ENCODE measurements around the gene MSL1.
A peak's percentile ranks its signal among the peaks of the same experiment; 100 is the strongest.
"Not testable (repeated sequence)": the region's sequence is repeated elsewhere in the genome, so short reads cannot be mapped to it uniquely, and the experiment has no call there.

The MSL1 gene

DNA sequence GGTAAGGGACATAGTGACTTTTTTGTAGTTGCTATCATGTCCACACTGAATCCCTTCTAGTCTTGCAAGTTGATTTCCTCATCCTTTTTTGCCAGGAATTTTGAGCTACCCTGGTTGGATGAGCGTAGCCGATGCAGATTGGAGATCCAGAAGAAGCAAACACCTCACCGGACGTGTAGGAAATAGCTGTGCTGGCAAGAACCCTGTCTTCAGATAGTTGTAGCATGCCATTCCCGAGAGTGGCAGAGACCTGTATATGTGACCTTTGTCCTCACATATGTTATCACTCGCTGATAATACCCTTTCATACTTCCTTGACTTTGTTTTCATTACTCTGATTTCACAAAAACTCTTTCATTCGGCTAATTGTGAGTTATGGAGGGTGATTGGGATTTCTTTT lies 12.4 kb downstream of the MSL1 start:
- Histone ChIP-seq H3K27ac (ENCODE audit: low read depth, low read length) (peak overlapping the region; percentile 23), H3K9ac (ENCODE audit: low read depth in 1 of 2, low read length in 2 of 2) (peak overlapping the region in 1 of 2 donors; percentile 28), H3K36me3 (ENCODE audit: control insufficient read depth in 1 of 2, insufficient read depth in 2 of 2, low read length in 2 of 2) (peaks cover 38 to 76% of the 10 kb centered on the region in 2 donors), H3K4me3 (ENCODE audit: low read depth in 1 of 2, low read length in 2 of 2) (peak overlapping the region; percentile 6 to 30), H3K9me3 (ENCODE audit: control insufficient read depth in 1 of 2, low read length in 2 of 2) (no peaks in the 10 kb centered on the region), H3K27me3 (ENCODE audit: control insufficient read depth in 1 of 2, insufficient read depth in 2 of 2, low read length in 2 of 2) (no peaks in the 10 kb centered on the region), H3K4me1 (ENCODE audit: control insufficient read depth in 1 of 2, insufficient read depth in 2 of 2, low read length in 2 of 2) (peaks cover 21 to 27% of the 10 kb centered on the region in 2 donors)

DNA sequence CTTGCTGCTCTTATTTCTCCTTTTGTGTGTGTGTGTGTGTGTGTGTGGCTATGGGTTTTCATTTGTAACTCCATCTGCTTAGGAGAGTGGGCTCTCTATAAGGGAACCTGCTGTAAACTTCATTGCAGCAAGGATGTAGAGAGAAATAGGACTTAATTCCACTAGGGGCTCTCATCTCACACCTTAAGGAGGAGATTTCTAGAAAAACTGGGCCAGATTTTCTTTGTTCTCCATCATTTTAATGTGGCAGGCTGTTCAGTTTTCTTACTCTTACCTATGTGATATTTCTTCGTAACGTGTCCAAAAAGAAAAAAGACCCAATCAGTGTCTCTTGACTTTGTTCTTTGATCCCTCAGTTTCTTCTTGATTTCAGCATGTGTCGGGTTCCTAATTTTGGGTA lies 14.0 kb downstream of the MSL1 start:
- peaks cover 25 to 31% of the 10 kb centered on the region in 2 donors for H3K4me1 ChIP-seq (ENCODE audit: control insufficient read depth in 1 of 2, insufficient read depth in 2 of 2, low read length in 2 of 2)
- H3K9ac ChIP-seq (ENCODE audit: low read depth in 1 of 2, low read length in 2 of 2): no peak overlapping the region
- no peak overlapping the region for H3K27ac ChIP-seq (ENCODE audit: low read depth, low read length)
- H3K4me3 ChIP-seq (ENCODE audit: low read depth in 1 of 2, low read length in 2 of 2): no peak overlapping the region
- no peaks in the 10 kb centered on the region for H3K9me3 ChIP-seq (ENCODE audit: control insufficient read depth in 1 of 2, low read length in 2 of 2)
- peaks cover 30 to 59% of the 10 kb centered on the region in 2 donors for H3K36me3 ChIP-seq (ENCODE audit: control insufficient read depth in 1 of 2, insufficient read depth in 2 of 2, low read length in 2 of 2)
- H3K27me3 ChIP-seq (ENCODE audit: control insufficient read depth in 1 of 2, insufficient read depth in 2 of 2, low read length in 2 of 2): no peaks in the 10 kb centered on the region

DNA sequence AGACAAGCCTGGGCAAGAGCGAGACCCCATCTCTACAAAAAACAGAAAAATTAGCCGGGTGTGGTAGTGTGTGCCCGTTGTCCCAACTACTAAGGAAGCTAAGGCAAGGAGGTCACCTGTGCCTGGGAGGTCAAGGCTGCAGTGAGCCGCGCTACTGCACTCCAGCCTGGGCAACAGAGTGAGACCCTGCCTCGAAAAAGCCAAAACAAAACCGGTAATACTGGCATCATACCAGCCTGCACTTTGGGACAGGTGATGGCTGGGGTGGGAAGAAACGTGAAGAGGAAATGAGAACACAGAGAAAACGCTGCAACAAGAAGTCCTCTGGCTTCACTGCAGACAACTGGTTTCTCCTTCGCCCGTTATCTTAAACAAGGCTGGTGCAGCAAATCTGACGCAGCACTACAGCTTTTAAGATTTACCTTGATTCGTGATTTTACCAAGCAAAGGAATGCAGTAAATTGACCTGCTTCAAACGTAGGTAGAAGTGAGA lies 17.8 kb downstream of the MSL1 start:
- Histone ChIP-seq H3K27me3 (ENCODE audit: control insufficient read depth in 1 of 2, insufficient read depth in 2 of 2, low read length in 2 of 2) (no peaks in the 10 kb centered on the region), H3K9me3 (ENCODE audit: control insufficient read depth in 1 of 2, low read length in 2 of 2) (no peaks in the 10 kb centered on the region), H3K4me1 (ENCODE audit: control insufficient read depth in 1 of 2, insufficient read depth in 2 of 2, low read length in 2 of 2) (peaks cover 22 to 23% of the 10 kb centered on the region in 2 donors), H3K9ac (ENCODE audit: low read depth in 1 of 2, low read length in 2 of 2) (peak overlapping the region; percentile 88 to 98), H3K4me3 (ENCODE audit: low read depth in 1 of 2, low read length in 2 of 2) (peak overlapping the region; percentile 73 to 88), H3K36me3 (ENCODE audit: control insufficient read depth in 1 of 2, insufficient read depth in 2 of 2, low read length in 2 of 2) (peaks cover 26 to 30% of the 10 kb centered on the region in 2 donors), H3K27ac (ENCODE audit: low read depth, low read length) (peak overlapping the region; percentile 82)

DNA sequence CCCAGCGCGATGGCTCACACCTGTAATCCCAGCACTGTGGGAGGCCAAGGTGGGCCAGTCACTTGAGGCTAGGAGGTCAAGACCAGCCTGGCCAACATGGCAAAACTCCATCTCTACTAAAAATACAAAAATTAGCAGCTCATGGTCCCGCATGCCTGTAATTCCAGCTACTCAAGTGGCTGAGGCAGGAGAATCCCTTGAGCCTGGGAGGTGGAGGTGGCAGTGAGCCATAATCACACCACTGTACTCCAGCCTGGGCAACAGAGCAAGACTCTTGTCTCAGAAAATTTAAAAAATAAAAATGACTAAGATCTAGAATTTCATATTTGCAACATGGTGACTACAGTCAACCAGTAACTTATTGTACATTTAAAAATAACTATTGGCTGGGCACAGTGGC lies 21.4 kb downstream of the MSL1 start:
- H3K4me1 ChIP-seq (ENCODE audit: control insufficient read depth in 1 of 2, insufficient read depth in 2 of 2, low read length in 2 of 2): peaks cover 17 to 20% of the 10 kb centered on the region in 2 donors

DNA sequence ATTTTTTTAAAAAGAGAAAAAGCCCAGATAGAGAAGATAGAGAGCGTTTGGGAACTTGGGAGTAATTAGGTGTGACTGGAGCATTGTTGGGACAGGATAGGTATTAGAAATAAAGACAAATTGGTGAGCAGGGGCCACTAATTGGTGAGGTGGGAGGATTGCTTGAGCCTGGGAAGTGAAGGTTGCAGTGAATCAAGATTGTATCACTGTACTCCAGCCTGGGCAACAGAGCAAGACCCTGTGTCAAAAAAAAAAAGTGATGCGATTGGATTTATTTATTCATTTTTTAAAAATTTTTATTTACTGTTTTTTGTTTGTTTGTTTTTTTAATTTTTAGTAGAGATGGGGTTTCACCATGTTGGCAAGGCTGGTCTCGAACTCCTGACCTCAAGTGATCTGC lies 23.7 kb downstream of the MSL1 start:
- H3K9me3 ChIP-seq (ENCODE audit: control insufficient read depth in 1 of 2, low read length in 2 of 2): no peaks in the 10 kb centered on the region
- peaks cover 25 to 44% of the 10 kb centered on the region in 2 donors for H3K36me3 ChIP-seq (ENCODE audit: control insufficient read depth in 1 of 2, insufficient read depth in 2 of 2, low read length in 2 of 2)
- H3K9ac ChIP-seq (ENCODE audit: low read depth in 1 of 2, low read length in 2 of 2): no peak overlapping the region
- no peak overlapping the region for H3K4me3 ChIP-seq (ENCODE audit: low read depth in 1 of 2, low read length in 2 of 2)
- H3K27ac ChIP-seq (ENCODE audit: low read depth, low read length): no peak overlapping the region
- H3K27me3 ChIP-seq (ENCODE audit: control insufficient read depth in 1 of 2, insufficient read depth in 2 of 2, low read length in 2 of 2): no peaks in the 10 kb centered on the region
- H3K4me1 ChIP-seq (ENCODE audit: control insufficient read depth in 1 of 2, insufficient read depth in 2 of 2, low read length in 2 of 2): peaks cover 10 to 11% of the 10 kb centered on the region in 2 donors

More for the DNA sequence above, 21.4 kb downstream of the MSL1 start:
- H3K36me3 ChIP-seq (ENCODE audit: control insufficient read depth in 1 of 2, insufficient read depth in 2 of 2, low read length in 2 of 2): peaks cover 14 to 22% of the 10 kb centered on the region in 2 donors
- not testable (repeated sequence) for H3K9ac ChIP-seq (ENCODE audit: low read depth in 1 of 2, low read length in 2 of 2); H3K27ac ChIP-seq (ENCODE audit: low read depth, low read length); H3K9me3 ChIP-seq (ENCODE audit: control insufficient read depth in 1 of 2, low read length in 2 of 2); H3K4me3 ChIP-seq (ENCODE audit: low read depth in 1 of 2, low read length in 2 of 2); H3K27me3 ChIP-seq (ENCODE audit: control insufficient read depth in 1 of 2, insufficient read depth in 2 of 2, low read length in 2 of 2)

DNA sequence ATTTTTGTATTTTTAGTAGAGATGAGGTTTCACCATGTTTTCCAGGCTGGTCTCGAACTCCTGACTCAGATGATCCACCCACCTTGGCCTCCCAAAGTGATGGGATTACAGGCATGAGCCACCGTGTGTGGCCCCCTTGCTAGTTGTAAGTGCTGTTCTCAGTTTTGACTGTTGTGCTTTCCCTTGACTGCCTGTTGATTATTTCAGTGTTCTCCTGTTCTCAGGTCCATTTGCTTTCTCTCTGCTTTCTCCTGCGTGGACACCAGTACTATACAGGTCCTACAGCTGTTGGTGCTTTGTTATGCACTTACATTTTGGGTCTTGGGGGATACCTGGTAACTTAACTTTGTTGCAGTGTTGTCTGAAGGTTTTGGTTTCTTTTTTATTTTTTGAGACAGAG lies 26.8 kb downstream of the MSL1 start:
- no peak overlapping the region for H3K9ac ChIP-seq (ENCODE audit: low read depth in 1 of 2, low read length in 2 of 2)
- no peaks in the 10 kb centered on the region for H3K27me3 ChIP-seq (ENCODE audit: control insufficient read depth in 1 of 2, insufficient read depth in 2 of 2, low read length in 2 of 2)
- H3K9me3 ChIP-seq (ENCODE audit: control insufficient read depth in 1 of 2, low read length in 2 of 2): no peaks in the 10 kb centered on the region
- H3K27ac ChIP-seq (ENCODE audit: low read depth, low read length): no peak overlapping the region
- no peaks in the 10 kb centered on the region for H3K4me1 ChIP-seq (ENCODE audit: control insufficient read depth in 1 of 2, insufficient read depth in 2 of 2, low read length in 2 of 2)
- H3K4me3 ChIP-seq (ENCODE audit: low read depth in 1 of 2, low read length in 2 of 2): no peak overlapping the region
- H3K36me3 ChIP-seq (ENCODE audit: control insufficient read depth in 1 of 2, insufficient read depth in 2 of 2, low read length in 2 of 2): peaks cover 24 to 57% of the 10 kb centered on the region in 2 donors

- Histone ChIP-seq H3K4me3 (ENCODE audit: low read depth in 1 of 2, low read length in 2 of 2) (no peak overlapping the region), H3K27me3 (ENCODE audit: control insufficient read depth in 1 of 2, insufficient read depth in 2 of 2, low read length in 2 of 2) (no peaks in the 10 kb centered on the region), H3K4me1 (ENCODE audit: control insufficient read depth in 1 of 2, insufficient read depth in 2 of 2, low read length in 2 of 2) (no peaks in the 10 kb centered on the region), H3K27ac (ENCODE audit: low read depth, low read length) (no peak overlapping the region), H3K9ac (ENCODE audit: low read depth in 1 of 2, low read length in 2 of 2) (no peak overlapping the region), H3K9me3 (ENCODE audit: control insufficient read depth in 1 of 2, low read length in 2 of 2) (no peaks in the 10 kb centered on the region), H3K36me3 (ENCODE audit: control insufficient read depth in 1 of 2, insufficient read depth in 2 of 2, low read length in 2 of 2) (peaks cover 24 to 64% of the 10 kb centered on the region in 2 donors)
Measured at GRCh38 chr17:40150276-40150675, 28.5 kb downstream of the MSL1 start.

- Histone ChIP-seq H3K27me3 (ENCODE audit: control insufficient read depth in 1 of 2, insufficient read depth in 2 of 2, low read length in 2 of 2) (no peaks in the 10 kb centered on the region), H3K9me3 (ENCODE audit: control insufficient read depth in 1 of 2, low read length in 2 of 2) (no peaks in the 10 kb centered on the region), H3K36me3 (ENCODE audit: control insufficient read depth in 1 of 2, insufficient read depth in 2 of 2, low read length in 2 of 2) (peaks cover 24 to 64% of the 10 kb centered on the region in 2 donors), H3K9ac (ENCODE audit: low read depth in 1 of 2, low read length in 2 of 2) (no peak overlapping the region), H3K4me1 (ENCODE audit: control insufficient read depth in 1 of 2, insufficient read depth in 2 of 2, low read length in 2 of 2) (peaks cover 0 to 3% of the 10 kb centered on the region in 2 donors), H3K27ac (ENCODE audit: low read depth, low read length) (no peak overlapping the region), H3K4me3 (ENCODE audit: low read depth in 1 of 2, low read length in 2 of 2) (no peak overlapping the region)
Measured at GRCh38 chr17:40151414-40151963, 29.7 kb downstream of the MSL1 start.

DNA sequence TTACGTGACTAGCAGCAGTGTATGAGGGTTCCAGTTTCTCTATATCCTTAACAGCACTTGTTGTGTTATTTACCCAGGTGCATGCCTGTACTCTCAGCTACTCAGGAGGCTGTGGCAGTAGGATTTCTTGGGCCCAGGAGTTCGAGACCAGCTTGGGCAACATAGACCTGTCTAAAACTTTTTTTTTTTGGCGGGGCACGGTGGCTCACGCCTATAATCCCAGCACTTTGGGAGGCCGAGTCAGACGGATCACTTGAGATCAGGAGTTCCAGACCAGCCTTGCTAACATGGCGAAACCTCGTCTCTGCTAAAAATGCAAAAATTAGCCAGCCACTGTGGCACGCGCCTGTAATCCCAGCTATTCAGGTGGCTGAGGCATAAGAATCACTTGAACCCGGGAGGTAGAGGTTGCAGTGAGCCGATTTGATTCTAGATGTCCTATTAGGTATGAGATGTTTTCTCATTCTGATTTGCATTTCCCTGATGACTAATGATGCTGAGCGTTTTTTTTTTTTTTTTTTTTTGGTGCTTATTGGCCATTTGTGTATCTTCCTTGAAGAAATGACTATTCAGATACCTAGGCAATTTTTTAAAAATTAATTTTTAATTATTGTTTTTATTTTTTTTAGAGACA lies 31.9 kb downstream of the MSL1 start:
- no peak overlapping the region for H3K4me3 ChIP-seq (ENCODE audit: low read depth in 1 of 2, low read length in 2 of 2)
- no peak overlapping the region for H3K27ac ChIP-seq (ENCODE audit: low read depth, low read length)
- H3K27me3 ChIP-seq (ENCODE audit: control insufficient read depth in 1 of 2, insufficient read depth in 2 of 2, low read length in 2 of 2): no peaks in the 10 kb centered on the region
- H3K9ac ChIP-seq (ENCODE audit: low read depth in 1 of 2, low read length in 2 of 2): no peak overlapping the region
- no peaks in the 10 kb centered on the region for H3K9me3 ChIP-seq (ENCODE audit: control insufficient read depth in 1 of 2, low read length in 2 of 2)
- peaks cover 0 to 3% of the 10 kb centered on the region in 2 donors for H3K4me1 ChIP-seq (ENCODE audit: control insufficient read depth in 1 of 2, insufficient read depth in 2 of 2, low read length in 2 of 2)
- peaks cover 16 to 49% of the 10 kb centered on the region in 2 donors for H3K36me3 ChIP-seq (ENCODE audit: control insufficient read depth in 1 of 2, insufficient read depth in 2 of 2, low read length in 2 of 2)

- H3K27ac ChIP-seq (ENCODE audit: low read depth, low read length): no peak overlapping the region
Measured at GRCh38 chr17:40157973-40158372, 36.2 kb downstream of the MSL1 start.

More at GRCh38 chr17:40157973-40158372, 36.2 kb downstream of the MSL1 start:
- no peak overlapping the region for H3K9ac ChIP-seq (ENCODE audit: low read depth in 1 of 2, low read length in 2 of 2)
- no peaks in the 10 kb centered on the region for H3K9me3 ChIP-seq (ENCODE audit: control insufficient read depth in 1 of 2, low read length in 2 of 2)
- no peak overlapping the region for H3K4me3 ChIP-seq (ENCODE audit: low read depth in 1 of 2, low read length in 2 of 2)
- H3K4me1 ChIP-seq (ENCODE audit: control insufficient read depth in 1 of 2, insufficient read depth in 2 of 2, low read length in 2 of 2): peaks cover 0 to 3% of the 10 kb centered on the region in 2 donors
- peaks cover 15 to 40% of the 10 kb centered on the region in 2 donors for H3K36me3 ChIP-seq (ENCODE audit: control insufficient read depth in 1 of 2, insufficient read depth in 2 of 2, low read length in 2 of 2)
- H3K27me3 ChIP-seq (ENCODE audit: control insufficient read depth in 1 of 2, insufficient read depth in 2 of 2, low read length in 2 of 2): no peaks in the 10 kb centered on the region
